LoVo (cell line): ENCODE data around the gene MARK3.

Source experiments
- DNase-seq: peaks from one replicate; pipeline ENCODE4 v3.0.0-alpha.2; 2016; ENCODE audit warnings: low spot score

MARK3 gene

GRCh38 chr14:103436533-103436932 lies 51.3 kb downstream of the MARK3 start:
- DNase-seq: no peak

DNA sequence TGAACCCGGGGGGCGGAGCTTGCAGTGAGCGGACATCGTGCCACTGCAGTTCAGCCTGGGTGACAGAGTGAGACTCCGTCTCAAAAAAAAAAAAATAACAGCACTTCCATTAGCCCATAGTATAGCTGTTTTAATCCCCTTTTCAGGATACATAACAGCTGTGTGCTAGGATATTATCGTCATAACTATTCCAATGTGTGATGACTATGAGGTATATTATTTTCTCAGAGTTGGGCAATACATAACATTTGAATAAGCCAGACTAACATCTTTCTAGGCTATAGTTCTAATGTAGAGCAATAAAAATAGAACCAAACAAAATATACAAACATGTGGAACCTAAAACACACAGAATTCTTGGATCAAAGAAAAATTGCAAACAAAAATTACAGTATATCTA lies 57.1 kb downstream of the MARK3 start:
- no peak for DNase-seq

DNA sequence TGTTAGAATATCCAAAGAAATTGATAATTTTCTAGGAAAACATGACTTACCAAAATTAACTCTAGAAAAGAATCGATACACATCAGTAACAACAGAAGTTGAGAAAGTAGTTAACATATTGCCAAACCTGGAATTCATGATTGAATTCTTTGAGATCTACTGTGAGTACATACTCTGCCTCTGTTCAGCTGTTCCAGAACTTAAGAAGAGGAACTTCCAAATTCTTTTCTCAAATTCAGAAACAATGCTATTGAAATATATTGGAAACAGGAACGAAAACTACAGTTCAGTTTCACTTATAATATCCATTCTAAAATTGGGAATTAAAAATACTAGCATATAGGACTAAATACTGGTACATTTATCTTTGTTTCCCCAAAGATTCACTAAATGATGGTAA lies 57.9 kb downstream of the MARK3 start:
- no peak for DNase-seq

DNA sequence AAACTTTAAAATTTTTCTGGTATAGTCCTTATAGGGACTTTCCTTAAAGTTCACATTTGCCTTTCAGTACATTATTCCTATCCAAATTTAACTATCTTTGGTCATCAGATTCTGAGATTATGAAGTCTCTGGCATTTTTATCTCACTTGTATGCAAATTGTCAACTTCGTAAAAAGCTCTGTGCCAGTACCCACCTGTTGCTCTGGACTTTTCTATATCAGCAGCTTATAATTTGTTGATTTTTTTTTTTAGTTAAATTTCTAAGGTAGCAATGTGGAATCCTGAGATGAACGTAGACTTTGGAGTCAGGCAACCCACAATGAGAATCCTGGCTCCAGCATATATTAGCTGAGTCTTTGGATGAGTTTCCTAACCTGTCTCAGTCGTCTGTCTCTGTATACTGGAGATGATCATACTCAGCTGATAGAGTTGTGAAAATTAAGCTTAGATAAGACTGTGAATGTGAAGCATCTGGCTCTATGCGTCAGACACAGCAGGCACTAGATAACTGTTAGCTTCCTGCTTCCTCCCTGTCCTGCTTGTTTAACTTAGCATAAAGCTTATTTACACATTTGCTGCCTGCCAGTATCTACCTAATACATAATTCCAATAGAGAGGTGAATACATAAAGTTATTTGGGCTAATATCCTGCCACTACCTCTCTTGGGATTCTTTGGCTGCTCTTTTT lies 59.8 kb downstream of the MARK3 start:
- no peak for DNase-seq

- DNase-seq: no peak
Measured at GRCh38 chr14:103445806-103446205, 60.6 kb downstream of the MARK3 start.

DNA sequence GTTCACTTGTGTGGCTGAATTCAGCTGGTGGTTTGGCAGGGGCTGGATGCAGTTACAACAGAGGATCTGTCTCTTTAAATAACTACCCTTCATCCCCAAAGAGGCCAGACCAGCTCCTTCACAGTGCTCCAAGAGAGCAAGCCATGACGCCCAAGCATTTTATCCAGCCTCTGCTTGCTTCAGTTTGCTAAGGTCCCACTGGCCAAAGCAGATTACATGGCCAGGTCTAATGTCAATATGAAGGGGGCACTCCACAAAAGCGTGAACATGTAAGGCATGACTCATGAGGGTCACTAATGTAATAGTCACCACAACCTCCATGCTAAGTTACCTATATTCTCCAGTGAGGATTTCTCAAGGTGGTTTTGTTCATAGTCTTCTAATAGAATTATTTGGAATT lies 62.9 kb downstream of the MARK3 start:
- no peak for DNase-seq

DNA sequence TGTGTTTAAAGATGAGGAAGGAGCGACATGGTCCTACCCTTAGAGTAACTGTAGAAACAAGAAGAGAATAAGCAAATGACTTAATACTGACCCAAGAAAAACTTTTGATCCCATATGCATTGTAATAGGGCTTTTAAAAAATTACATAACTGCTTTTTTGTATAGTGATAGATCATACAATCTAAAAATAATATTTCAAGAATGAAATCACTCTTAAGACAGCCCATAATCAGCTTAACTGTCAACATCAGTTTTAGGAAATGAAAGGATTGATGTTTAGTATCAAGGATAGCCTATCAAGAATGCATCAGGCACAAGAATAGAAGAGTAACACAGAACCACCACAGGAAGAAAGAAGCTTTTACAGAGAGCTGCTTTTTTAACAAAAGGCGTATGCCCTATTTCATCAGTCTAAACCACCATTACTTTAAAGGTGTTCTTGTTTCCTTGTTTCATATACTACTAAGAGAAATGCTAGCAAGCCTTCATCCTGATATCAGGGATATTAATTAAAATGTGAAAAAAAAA lies 64.5 kb downstream of the MARK3 start:
- no peak for DNase-seq

GRCh38 chr14:103450416-103450815 lies 65.2 kb downstream of the MARK3 start:
- DNase-seq: no peak

DNA sequence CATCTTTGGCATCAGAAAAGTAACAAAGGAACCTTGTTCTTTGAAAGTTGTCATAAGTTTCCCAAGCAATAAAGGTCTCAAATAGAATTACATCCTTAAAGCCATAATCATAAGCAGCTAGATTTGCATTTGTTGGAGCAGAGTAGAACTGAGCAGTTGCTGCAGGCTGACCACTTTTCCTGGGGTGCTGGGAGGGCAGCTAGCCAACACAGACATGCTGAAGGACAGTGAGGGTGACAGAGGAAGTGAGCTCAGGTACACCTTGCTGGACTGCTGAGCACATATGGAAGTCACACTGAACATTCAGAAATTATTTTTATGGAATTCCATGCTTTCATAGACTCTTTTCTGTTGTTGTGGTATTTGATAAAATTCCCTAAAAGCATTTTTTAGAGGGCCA lies 66.2 kb downstream of the MARK3 start:
- no peak for DNase-seq

- DNase-seq: no peak
Measured at GRCh38 chr14:103453791-103454190, 68.6 kb downstream of the MARK3 start.

DNA sequence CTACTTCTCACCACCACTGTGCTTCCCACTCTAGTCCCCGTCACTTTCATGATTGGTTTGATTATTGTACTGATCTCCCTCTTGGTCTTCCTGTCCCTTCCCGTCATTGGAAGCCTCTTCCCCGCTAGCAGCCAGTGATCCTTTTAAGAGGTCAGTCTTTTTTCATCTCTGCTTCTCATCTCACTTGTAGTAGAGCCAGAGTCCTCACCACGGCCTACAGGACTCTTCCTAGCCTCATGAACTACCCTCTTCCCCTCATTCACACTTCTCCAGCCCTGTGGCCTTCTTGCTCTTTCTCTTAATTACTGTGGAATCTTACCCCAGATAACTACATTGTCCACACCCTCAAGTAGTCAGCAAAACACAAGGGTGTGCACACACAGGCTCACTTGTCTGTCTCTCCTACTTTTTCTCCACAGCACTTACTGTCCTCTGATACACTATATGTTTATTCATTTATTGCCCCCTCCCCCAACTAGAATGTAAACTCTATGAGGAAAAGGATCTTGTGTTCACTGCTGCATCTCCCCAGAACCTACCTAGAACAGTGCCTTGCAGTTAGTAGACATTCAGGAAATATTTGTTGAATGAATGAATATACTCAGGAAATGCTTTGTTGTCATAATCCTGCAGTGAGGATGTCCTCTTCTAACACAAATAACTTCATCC lies 71.1 kb downstream of the MARK3 start:
- DNase-seq: no peak

- DNase-seq: no peak
Measured at GRCh38 chr14:103460415-103460814, 75.2 kb downstream of the MARK3 start.

GRCh38 chr14:103463149-103463548 lies 77.9 kb downstream of the MARK3 start:
- no peak for DNase-seq

DNA sequence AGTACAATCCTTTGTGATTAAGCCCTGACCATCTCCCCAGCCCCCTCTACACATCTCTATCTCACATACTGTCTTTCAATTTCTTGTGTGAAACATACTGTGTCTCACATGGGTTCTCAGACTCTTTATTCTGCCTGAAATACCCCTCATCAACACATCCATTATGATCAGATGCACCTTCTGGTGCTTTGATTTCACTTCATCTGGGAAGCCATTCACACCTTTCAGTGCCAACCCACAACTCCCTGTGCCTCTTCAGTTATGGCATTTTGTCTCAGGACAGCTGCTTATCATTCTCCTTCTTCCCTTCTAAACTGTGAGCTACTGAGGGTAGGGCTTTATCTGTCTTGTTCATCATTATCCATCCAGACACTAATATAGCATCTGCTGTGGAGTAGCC lies 78.6 kb downstream of the MARK3 start:
- no peak for DNase-seq

- no peak for DNase-seq
Measured at GRCh38 chr14:103472939-103473338, 87.7 kb downstream of the MARK3 start.

DNA sequence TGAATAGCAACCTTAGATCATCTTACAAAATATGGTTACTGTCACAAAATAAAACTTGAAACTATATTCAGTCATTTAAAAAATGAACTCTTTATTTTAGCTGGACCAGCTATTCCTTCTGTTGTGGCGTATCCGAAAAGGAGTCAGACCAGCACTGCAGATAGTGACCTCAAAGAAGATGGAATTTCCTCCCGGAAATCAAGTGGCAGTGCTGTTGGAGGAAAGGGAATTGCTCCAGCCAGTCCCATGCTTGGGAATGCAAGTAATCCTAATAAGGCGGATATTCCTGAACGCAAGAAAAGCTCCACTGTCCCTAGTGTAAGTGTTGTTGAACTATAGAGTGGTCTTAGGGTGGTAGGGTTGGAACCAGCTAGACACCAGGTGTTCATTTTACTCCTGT lies 89.7 kb downstream of the MARK3 start:
- DNase-seq: no peak

DNA sequence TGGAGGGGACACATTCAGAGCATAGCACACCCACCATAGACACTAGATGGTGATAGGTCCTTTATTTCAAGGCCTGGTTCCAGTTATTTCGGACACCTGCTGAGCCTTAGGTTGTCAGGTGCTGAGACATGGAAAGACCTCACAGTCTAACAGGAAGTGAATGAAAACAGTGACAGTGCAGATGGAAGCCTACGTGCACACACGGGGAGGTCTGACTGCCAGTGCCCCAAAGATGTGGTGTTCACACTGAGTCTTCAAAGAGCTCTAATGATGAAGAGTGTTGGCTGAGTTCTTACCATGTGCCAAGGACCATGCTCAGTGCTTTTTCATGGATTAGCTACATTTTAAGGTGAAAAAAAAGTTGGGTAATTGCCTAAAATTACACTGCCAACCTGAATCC lies 90.8 kb downstream of the MARK3 start:
- DNase-seq: no peak

DNA sequence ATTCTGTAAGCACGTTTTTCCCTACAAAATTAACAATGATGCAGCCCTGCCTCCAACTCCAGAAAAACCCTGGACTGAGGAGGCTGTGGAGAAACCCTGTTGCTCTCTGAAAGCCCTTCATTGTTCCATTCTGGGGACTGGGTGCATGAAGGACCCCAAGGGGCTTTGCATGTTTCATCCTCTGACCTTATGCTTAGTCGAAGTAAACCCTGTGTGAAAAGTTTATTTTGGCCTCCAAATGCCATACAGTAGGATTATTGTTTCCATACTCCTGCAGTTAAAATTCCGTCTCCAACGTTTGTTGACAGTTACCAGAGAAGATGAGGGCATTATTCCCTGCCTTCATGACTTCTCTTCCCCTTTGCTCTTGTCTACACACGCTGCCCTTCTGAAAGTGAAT lies 91.4 kb downstream of the MARK3 start:
- no peak for DNase-seq

- DNase-seq: no peak
Measured at GRCh38 chr14:103480595-103480994, 95.4 kb downstream of the MARK3 start.

DNA sequence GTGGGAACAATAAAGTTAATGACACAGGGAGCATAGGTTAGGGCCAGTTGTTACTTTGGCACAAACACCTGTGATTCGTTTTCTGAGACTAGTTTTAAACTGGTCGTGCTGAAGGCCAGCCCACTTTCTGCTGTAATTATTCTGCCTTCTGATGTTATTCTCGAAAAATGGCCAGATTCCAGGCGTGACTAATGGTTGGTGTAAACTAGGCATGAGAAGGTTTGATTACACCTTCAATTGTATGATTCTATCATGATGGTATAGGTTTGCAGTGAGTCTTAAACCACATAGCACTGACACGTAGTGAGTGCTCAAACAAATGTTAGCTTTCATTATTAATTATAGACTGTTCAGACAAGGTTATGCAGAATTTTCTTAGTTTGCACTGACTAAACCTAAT lies 98.4 kb downstream of the MARK3 start:
- no peak for DNase-seq

DNA sequence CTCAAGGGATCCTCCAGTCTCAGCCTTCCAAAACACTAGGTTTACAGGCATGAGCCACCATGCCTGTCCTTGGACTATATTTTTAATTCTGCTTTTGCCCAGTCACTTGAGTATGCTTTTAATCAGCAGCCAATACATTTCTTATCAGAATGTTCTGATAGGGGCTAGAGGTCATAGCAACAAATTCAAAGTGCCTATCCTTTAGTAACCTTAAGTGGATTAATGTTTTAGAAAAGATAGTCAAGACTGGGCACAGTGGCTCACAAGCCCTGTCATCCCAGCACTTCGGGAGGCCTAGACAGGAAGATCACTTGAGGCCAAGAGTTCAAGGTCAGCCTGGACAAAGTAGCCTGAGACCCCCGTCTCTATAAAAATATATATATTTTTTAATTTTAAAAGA lies 100.3 kb downstream of the MARK3 start:
- no peak for DNase-seq

GRCh38 chr14:103488071-103488470 lies 102.9 kb downstream of the MARK3 start:
- DNase-seq: no peak

DNA sequence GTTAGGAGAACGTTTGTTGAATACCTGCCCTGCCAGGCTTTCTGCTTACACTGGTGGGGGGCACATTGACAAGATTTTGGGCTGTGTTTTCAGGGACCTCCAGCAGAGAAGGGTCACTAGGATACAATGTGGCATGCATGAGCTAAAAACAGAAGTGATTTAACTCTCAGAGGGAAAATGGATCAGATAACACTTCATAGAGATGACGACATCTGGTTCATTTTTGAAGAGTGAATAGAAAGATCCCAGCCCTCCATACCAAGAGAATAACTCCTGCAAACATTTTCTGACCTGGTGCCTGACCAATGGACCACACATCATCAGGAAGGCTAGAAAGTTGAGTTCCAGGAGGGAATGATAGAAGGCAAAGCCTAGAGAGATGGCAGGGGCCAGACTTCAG lies 103.7 kb downstream of the MARK3 start:
- no peak for DNase-seq

DNA sequence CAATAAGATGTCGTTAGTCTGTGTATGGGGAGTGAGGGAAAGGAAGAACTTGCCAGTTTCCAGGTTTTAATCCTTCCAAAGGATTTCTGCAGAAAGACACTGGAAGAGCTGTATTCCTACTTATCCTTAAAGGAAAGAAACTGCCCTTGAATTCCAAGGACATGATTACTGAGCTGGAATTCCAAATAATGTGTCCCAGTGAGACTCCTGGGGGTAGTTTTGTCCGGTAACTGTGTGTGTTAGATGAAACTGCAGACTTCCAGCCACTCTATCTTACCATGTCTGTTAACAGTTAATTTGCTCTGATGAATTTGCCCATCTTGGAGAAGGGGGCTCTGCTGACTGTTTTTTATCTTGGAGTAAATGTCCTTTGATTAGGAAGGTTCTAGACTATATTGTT lies 104.4 kb downstream of the MARK3 start:
- DNase-seq: no peak
